H1 (cell line): ENCODE data around the gene CDCA7L. TPM values are rescaled to one million over a fixed set of nuclear protein-coding genes. Genes with fewer than 3 reads are reported as not detected.

Experiments
- CTCF ChIA-PET: fragments of 300-600 bp; sonication (Branson Sonifier 250); formaldehyde crosslinking; loops from one replicate; lab custom pipeline; 2021; ENCODE audit not compliant: partially characterized antibody; lab: Charles Lee
- POLR2A ChIA-PET: fragments of 300-600 bp; sonication (Branson Sonifier 250); formaldehyde crosslinking; loops from one replicate; lab custom pipeline; 2021; ENCODE audit warnings: inconsistent platforms; ENCODE audit not compliant: partially characterized antibody; lab: Charles Lee
- DNase-seq, 2 experiments: peaks; one replicate each; pipeline versions ENCODE4 v3.0.0 to v3.0.0-alpha.2; 2010 to 2022; ENCODE audit warnings: low spot score in 2 of 2, low read depth in 1 of 2, mixed read lengths in 1 of 2
- FAIRE-seq: peaks from 2 replicates; lab custom pipeline; 2011; peaks lifted over from hg19 to GRCh38; lab: Jason Lieb, UNC
- H2AFZ ChIP-seq: 2 replicates; pipeline ENCODE4 v1.8.1; 2012; ENCODE audit warnings: low read length, inconsistent platforms
- H2AK5ac ChIP-seq: 2 replicates; pipeline ENCODE4 v1.6.1; 2013; ENCODE audit warnings: low read depth, low read length
- H2BK120ac ChIP-seq: replicated peaks from 2 replicates; pipeline ENCODE3; 2013; ENCODE audit warnings: low read depth, low read length, inconsistent platforms
- H2BK12ac ChIP-seq: 2 replicates; pipeline ENCODE4 v1.6.1; 2013; ENCODE audit warnings: low read depth, low read length
- H2BK15ac ChIP-seq: 2 replicates; pipeline ENCODE4 v1.6.1; 2013; ENCODE audit warnings: low read length
- H2BK20ac ChIP-seq: 2 replicates; pipeline ENCODE4 v1.6.1; 2013; ENCODE audit warnings: low read length
- H2BK5ac ChIP-seq: 2 replicates; pipeline ENCODE4 v1.6.1; 2013; ENCODE audit warnings: low read depth, low read length
- H3K14ac ChIP-seq: 2 replicates; pipeline ENCODE4 v1.6.1; 2013; ENCODE audit warnings: inconsistent platforms; ENCODE audit not compliant: insufficient read length
- H3K18ac ChIP-seq: 2 replicates; pipeline ENCODE4 v1.6.1; 2013; ENCODE audit warnings: low read length; ENCODE audit errors: extremely low read depth
- H3K23ac ChIP-seq: 2 replicates; pipeline ENCODE4 v1.6.1; 2013; ENCODE audit warnings: inconsistent platforms; ENCODE audit not compliant: insufficient read length
- H3K23me2 ChIP-seq: 2 replicates; pipeline ENCODE4 v1.6.1; 2013; ENCODE audit warnings: low read depth, low read length
- H3K27ac ChIP-seq: 2 replicates; pipeline ENCODE4 v1.6.1; 2011; ENCODE audit warnings: low read depth, low read length, inconsistent platforms
- H3K27me3 ChIP-seq, 4 experiments: replicated peaks in 1 of 4; 1 replicate in 1 of 4; 2 replicates in 3 of 4; pipeline versions ENCODE4 v1.6.1 to v1.8.1; 2011 to 2013; ENCODE audit warnings: low read length in 3 of 4, mild to moderate bottlenecking in 3 of 4, inconsistent platforms in 2 of 4, mixed read lengths in 2 of 4, moderate library complexity in 1 of 4; ENCODE audit not compliant: control insufficient read depth in 3 of 4, insufficient read depth in 3 of 4; ENCODE audit errors: extremely low read depth in 1 of 4
- H3K36me3 ChIP-seq, 4 experiments: 2 replicates each; pipeline versions ENCODE4 v1.6.1 to v1.8.1; 2011 to 2013; ENCODE audit warnings: mild to moderate bottlenecking in 4 of 4, low read length in 3 of 4, moderate library complexity in 2 of 4, control low read depth in 1 of 4, inconsistent platforms in 1 of 4; ENCODE audit not compliant: insufficient read depth in 4 of 4, control insufficient read depth in 2 of 4
- H3K4ac ChIP-seq: replicated peaks from 2 replicates; pipeline ENCODE3; 2013; ENCODE audit warnings: low read length, low read depth, mixed read lengths, inconsistent platforms; ENCODE audit not compliant: insufficient read length
- H3K4me1 ChIP-seq, 4 experiments: replicated peaks in 1 of 4; 1 replicate in 1 of 4; 2 replicates in 3 of 4; pipeline versions ENCODE4 v1.6.1 to v1.8.1; 2011 to 2013; ENCODE audit warnings: low read length in 3 of 4, inconsistent platforms in 2 of 4, mixed read lengths in 1 of 4; ENCODE audit not compliant: insufficient read depth in 4 of 4, control insufficient read depth in 3 of 4
- H3K4me2 ChIP-seq, 2 experiments: 2 replicates each; pipeline versions ENCODE4 v1.6.1 to v1.8.1; 2011 to 2013; ENCODE audit warnings: low read depth in 2 of 2, low read length in 2 of 2, control low read depth in 1 of 2, inconsistent platforms in 1 of 2, mild to moderate bottlenecking in 1 of 2; ENCODE audit not compliant: insufficient read depth in 1 of 2
- H3K4me3 ChIP-seq, 4 experiments: fragments of 200-600, 300-600 bp in 1 of 4; sonication (generic), shearing (Covaris generic), sonication (Bioruptor Twin) in 1 of 4; 2 replicates each; pipeline versions ENCODE4 v1.5.1 to v1.8.1; 2011 to 2016; ENCODE audit warnings: low read length in 4 of 4, low read depth in 3 of 4, control low read depth in 2 of 4, inconsistent platforms in 2 of 4, mild to moderate bottlenecking in 2 of 4, mixed read lengths in 1 of 4, moderate library complexity in 1 of 4; ENCODE audit not compliant: insufficient read depth in 2 of 4; ENCODE audit errors: extremely low read depth in 1 of 4
- H3K56ac ChIP-seq: replicated peaks from 2 replicates; pipeline ENCODE3; 2013; ENCODE audit warnings: low read depth, mild to moderate bottlenecking, mixed read lengths, low read length, inconsistent platforms; ENCODE audit not compliant: insufficient read length
- H3K79me1 ChIP-seq: 2 replicates; pipeline ENCODE4 v1.6.1; 2013; ENCODE audit warnings: low read depth, low read length, control low read depth
- H3K79me2 ChIP-seq, 2 experiments: 2 replicates each; pipeline versions ENCODE4 v1.6.1 to v1.8.1; 2012 to 2013; ENCODE audit warnings: low read length in 2 of 2, mild to moderate bottlenecking in 2 of 2, inconsistent platforms in 1 of 2; ENCODE audit not compliant: insufficient read depth in 2 of 2, control insufficient read depth in 1 of 2
- H3K9ac ChIP-seq, 4 experiments: replicated peaks in 1 of 4; 1 replicate in 1 of 4; 2 replicates in 3 of 4; pipeline versions ENCODE4 v1.6.1 to v1.8.1; 2011 to 2013; ENCODE audit warnings: low read depth in 3 of 4, low read length in 3 of 4, control low read depth in 2 of 4, mild to moderate bottlenecking in 2 of 4, moderate library complexity in 2 of 4, inconsistent platforms in 1 of 4; ENCODE audit errors: extremely low read depth in 1 of 4
- H3K9me3 ChIP-seq, 2 experiments: 2 replicates each; pipeline versions ENCODE4 v1.6.1 to v1.8.1; 2012 to 2013; ENCODE audit warnings: mild to moderate bottlenecking in 2 of 2, moderate library complexity in 2 of 2, control low read depth in 1 of 2, inconsistent platforms in 1 of 2, low read depth in 1 of 2, low read length in 1 of 2, mixed read lengths in 1 of 2; ENCODE audit not compliant: insufficient read depth in 2 of 2
- H4K20me1 ChIP-seq, 2 experiments: replicated peaks in 1 of 2; 2 replicates each; pipeline versions ENCODE3 to v1.8.1; 2011 to 2013; ENCODE audit warnings: inconsistent platforms in 2 of 2, low read length in 2 of 2, mild to moderate bottlenecking in 1 of 2; ENCODE audit not compliant: insufficient read depth in 2 of 2, control insufficient read depth in 1 of 2
- H4K5ac ChIP-seq: 2 replicates; pipeline ENCODE4 v1.6.1; 2013; ENCODE audit warnings: low read length, low read depth, mixed read lengths, inconsistent platforms; ENCODE audit not compliant: insufficient read length
- H4K8ac ChIP-seq: 2 replicates; pipeline ENCODE4 v1.8.0; 2013; ENCODE audit warnings: mild to moderate bottlenecking, moderate library complexity, low read length, inconsistent platforms; ENCODE audit not compliant: insufficient read depth; ENCODE audit errors: extremely low read depth
- H4K91ac ChIP-seq: replicated peaks from 2 replicates; pipeline ENCODE3; 2013; ENCODE audit warnings: low read length, mixed read lengths, inconsistent platforms; ENCODE audit not compliant: insufficient read length
- CBX5 ChIP-seq: fragments of 300-800, 300-1000 bp; sonication (generic); IDR thresholded peaks from 2 replicates; pipeline ENCODE4 v1.7.1; 2016; ENCODE audit warnings: antibody characterized with exemption, low read length, low read depth
- CHD1 ChIP-seq: IDR thresholded peaks from 2 replicates; pipeline ENCODE4 v1.6.1; 2012; ENCODE audit warnings: low read depth, low read length, improper control_type of control experiment
- CREB1 ChIP-seq: IDR thresholded peaks from 2 replicates; pipeline ENCODE4 v1.6.1; 2012; ENCODE audit warnings: inconsistent platforms
- E2F6 ChIP-seq: IDR thresholded peaks from 2 replicates; pipeline ENCODE4 v1.6.1; 2012; ENCODE audit warnings: inconsistent platforms
- EGR1 ChIP-seq: IDR thresholded peaks from 2 replicates; pipeline ENCODE4 v1.6.1; 2011; ENCODE audit warnings: low read depth, low read length, borderline replicate concordance
- FOSL1 ChIP-seq: IDR thresholded peaks from 2 replicates; pipeline ENCODE4 v1.6.1; 2011; ENCODE audit warnings: mild to moderate bottlenecking, low read depth, low read length, moderate library complexity; ENCODE audit not compliant: insufficient read depth
- HDAC6 ChIP-seq: IDR thresholded peaks from one replicate; pipeline ENCODE4 v1.7.1; 2012; ENCODE audit warnings: low read depth, mild to moderate bottlenecking, inconsistent platforms, low read length, moderate library complexity
- RAD21 ChIP-seq, 2 experiments: IDR thresholded peaks in 1 of 2; conservative IDR thresholded peaks in 1 of 2; 2 replicates each; pipeline ENCODE4 v1.6.1; 2011; ENCODE audit warnings: low read depth in 2 of 2, low read length in 2 of 2, improper control_type of control experiment in 1 of 2, inconsistent platforms in 1 of 2, mild to moderate bottlenecking in 1 of 2, moderate library complexity in 1 of 2
- RBBP5 ChIP-seq: IDR thresholded peaks from 2 replicates; pipeline ENCODE4 v1.7.1; 2012; ENCODE audit warnings: low read depth, mild to moderate bottlenecking, inconsistent platforms, low read length, moderate library complexity, borderline replicate concordance
- SAP30 ChIP-seq: fragments of 300-600 bp; sonication (generic); IDR thresholded peaks from 2 replicates; pipeline ENCODE4 v1.7.1; 2012; ENCODE audit warnings: low read length, moderate library complexity, mild to moderate bottlenecking, inconsistent platforms; ENCODE audit not compliant: insufficient read depth, insufficient replicate concordance
- SIX5 ChIP-seq: IDR thresholded peaks from 2 replicates; pipeline ENCODE4 v1.6.1; 2011; ENCODE audit warnings: mild to moderate bottlenecking, low read depth, low read length
- SP1 ChIP-seq: IDR thresholded peaks from 2 replicates; pipeline ENCODE4 v1.6.1; 2011; ENCODE audit warnings: low read depth, low read length
- TCF12 ChIP-seq: IDR thresholded peaks from 2 replicates; pipeline ENCODE4 v1.6.1; 2011; ENCODE audit warnings: low read depth, mild to moderate bottlenecking, low read length
- WGBS, 2 experiments: shearing (Covaris generic) in 1 of 2; methylation state at CpG; one replicate each; pipeline versions ENCODE4 v1.1.6 to v1.1.7; 2013 to 2015; ENCODE audit warnings: low lambda C conversion rate in 2 of 2, mixed read lengths in 2 of 2, inconsistent platforms in 1 of 2, low coverage in 1 of 2, missing lambda C conversion rate in 1 of 2; ENCODE audit not compliant: insufficient replicate concordance in 2 of 2, insufficient coverage in 1 of 2, insufficient read length in 1 of 2; ENCODE audit errors: extremely low coverage in 1 of 2, missing lambda C conversion rate in 1 of 2; 5-methylcytosine and 5-hydroxymethylcytosine counted together
- polyA plus RNA-seq, 7 experiments: library from polyadenylated mRNA; depleted of rRNA in 3 of 7; stranded (reverse) in 5 of 7; unstranded in 2 of 7; fragments of >200 nt in 5 of 7; fragments of 200-250 nt in 2 of 7; gene quantifications; 1 replicate in 5 of 7; 2 replicates in 1 of 7; 4 replicates in 1 of 7; pipeline versions ENCODE4 v1.2.1 to v1.2.3, GENCODE V29; 2011 to 2013; ENCODE audit warnings: missing spikeins in 2 of 7, mixed read lengths in 2 of 7
- total RNA-seq: library from RNA; stranded (reverse); fragmentation: NEBNext Ultra II Directional; extraction: Animal tissue kit (Norgen Biotek cat#: 25700); gene quantifications from 2 replicates; pipeline ENCODE4 v1.2.1, GENCODE V29; 2021

CDCA7L gene
- total and polyA plus RNA-seq, 2 of the 8 experiments (the other 6 are each of a cell fraction or from before 2014, with no cell fraction given) = 93.8 to 168 TPM

- Histone ChIP-seq H3K79me2 (peaks cover 6 to 76% of the 10 kb centered on the region in 2 experiments; a peak in 3 of 4 replicates), H3K18ac (no peak overlapping the region), H2BK5ac (no peak overlapping the region), H3K23me2 (no peaks in the 10 kb centered on the region), H2BK15ac (no peak overlapping the region), H3K4me2 (no peak overlapping the region), H3K4ac (no peak overlapping the region), H2AK5ac (no peak overlapping the region), H3K27me3 (no peaks in the 10 kb centered on the region), H3K36me3 (peaks cover 10 to 30% (median 18%) of the 10 kb centered on the region in 4 experiments), H2BK12ac (no peak overlapping the region), H3K14ac (no peak overlapping the region), H2BK120ac (no peak overlapping the region)
- POLR2A ChIA-PET = interaction anchor here (1.3 kb wide), 1 partner anchor 26 kb away, joined by 4 read pairs; no protein-coding TSS in a partner anchor
- TF ChIP-seq RAD21 (IDR thresholded peaks at IDR 0.05 in 1 of 2, conservative IDR thresholded peaks at IDR 0.05 in 1 of 2; ENCODE audit: low read depth in 2 of 2, low read length in 2 of 2) = no peak
- no peak for TF ChIP-seq E2F6
- TF ChIP-seq SIX5 = no peak
- no peak for TF ChIP-seq EGR1
- no peak for TF ChIP-seq FOSL1
- no peak for TF ChIP-seq CBX5
- no peak for TF ChIP-seq TCF12
- TF ChIP-seq SP1 = no peak
- no peak for TF ChIP-seq CREB1
- no peak for TF ChIP-seq SAP30
- no peak for TF ChIP-seq CHD1
- no peak for TF ChIP-seq HDAC6
- TF ChIP-seq RBBP5 = no peak
- TF ChIP-seq, all 59 proteins: peak for 0
- no peak overlapping the region for H3K56ac ChIP-seq
- CTCF ChIA-PET = interaction anchor here (0.7 to 1.5 kb wide), 2 partner anchors 15 to 401 kb away, joined by 4 to 5 read pairs; no protein-coding TSS in a partner anchor
- H2BK20ac ChIP-seq = no peak overlapping the region
- no peak overlapping the region for H3K9ac ChIP-seq
- no peak overlapping the region for H3K27ac ChIP-seq
- no peak overlapping the region for H4K91ac ChIP-seq
- H4K20me1 ChIP-seq = peaks cover 5 to 13% of the 10 kb centered on the region in 2 experiments
- DNase-seq (no peak), FAIRE-seq (no peak)
- no peak overlapping the region for H4K8ac ChIP-seq
- H3K4me3 ChIP-seq = no peak overlapping the region
- H4K5ac ChIP-seq = no peak overlapping the region
- H2AFZ ChIP-seq = no peak overlapping the region
- no peak overlapping the region for H3K23ac ChIP-seq
- no peaks in the 10 kb centered on the region for H3K9me3 ChIP-seq
- peaks cover 14% of the 10 kb centered on the region for H3K79me1 ChIP-seq
- 90% methylated on average over 2 of the region's 2 CpGs; no CpG with 5 or more reads in 1 of the 2 experiments for WGBS, 2 experiments
- H3K4me1 ChIP-seq = peaks cover 1 to 10% (median 8%) of the 10 kb centered on the region in 4 experiments; a peak in 5 of 7 replicates
Observed at GRCh38 chr7:21918216-21918615, 27.5 kb downstream of the CDCA7L start.
